ENCODE data around the gene ZNF791. TPM values are rescaled to one million over a fixed set of nuclear protein-coding genes. Genes with fewer than 3 reads are reported as not detected.

The ZNF791 gene
- total and polyA plus RNA-seq, 2 of the 13 experiments (the other 11 are each of a cell fraction or from before 2014, with no cell fraction given) = 12.8 to 17.4 TPM

DNA sequence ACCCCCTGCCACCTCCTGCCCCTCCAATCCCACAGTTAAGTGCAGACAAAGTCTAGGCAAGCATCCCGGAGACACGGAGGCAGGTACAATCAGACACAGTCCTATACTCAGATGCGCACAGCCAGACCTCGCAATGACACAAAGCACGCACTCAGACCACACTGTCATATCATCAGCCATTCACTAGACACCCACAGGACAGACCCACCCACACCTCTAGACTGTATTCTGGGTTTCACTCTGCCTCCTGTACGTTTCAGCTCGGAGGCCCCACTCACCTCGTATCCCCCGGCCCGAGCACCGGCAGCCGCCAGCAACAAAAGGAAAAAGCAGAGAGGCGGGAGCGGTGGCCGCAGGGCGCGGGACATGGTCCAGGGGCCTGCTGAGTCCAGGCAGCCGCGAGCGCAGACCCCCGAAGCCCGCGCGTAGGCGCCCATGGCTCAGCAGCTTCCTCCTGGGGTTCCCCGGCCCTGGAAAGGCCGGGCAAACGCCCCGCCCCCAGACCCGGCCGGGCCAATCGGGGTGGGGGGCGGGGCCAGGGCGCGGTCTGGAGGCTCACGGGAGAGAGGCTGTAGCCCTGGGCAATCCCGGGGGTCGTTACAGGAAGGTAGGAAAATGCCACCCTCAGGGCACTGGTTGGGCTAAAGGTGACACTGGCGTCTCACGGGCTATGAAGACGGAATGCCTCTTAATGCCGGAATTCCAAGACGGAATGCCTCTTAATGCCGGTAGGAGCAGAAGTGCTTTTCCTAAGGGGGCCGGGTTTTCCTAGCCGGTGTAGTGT is 55.7 kb downstream of the ZNF791 start, which contains the start of the genes MAN2B1 and WDR83 (continued):
- TF ChIP-seq, protein P1, sequence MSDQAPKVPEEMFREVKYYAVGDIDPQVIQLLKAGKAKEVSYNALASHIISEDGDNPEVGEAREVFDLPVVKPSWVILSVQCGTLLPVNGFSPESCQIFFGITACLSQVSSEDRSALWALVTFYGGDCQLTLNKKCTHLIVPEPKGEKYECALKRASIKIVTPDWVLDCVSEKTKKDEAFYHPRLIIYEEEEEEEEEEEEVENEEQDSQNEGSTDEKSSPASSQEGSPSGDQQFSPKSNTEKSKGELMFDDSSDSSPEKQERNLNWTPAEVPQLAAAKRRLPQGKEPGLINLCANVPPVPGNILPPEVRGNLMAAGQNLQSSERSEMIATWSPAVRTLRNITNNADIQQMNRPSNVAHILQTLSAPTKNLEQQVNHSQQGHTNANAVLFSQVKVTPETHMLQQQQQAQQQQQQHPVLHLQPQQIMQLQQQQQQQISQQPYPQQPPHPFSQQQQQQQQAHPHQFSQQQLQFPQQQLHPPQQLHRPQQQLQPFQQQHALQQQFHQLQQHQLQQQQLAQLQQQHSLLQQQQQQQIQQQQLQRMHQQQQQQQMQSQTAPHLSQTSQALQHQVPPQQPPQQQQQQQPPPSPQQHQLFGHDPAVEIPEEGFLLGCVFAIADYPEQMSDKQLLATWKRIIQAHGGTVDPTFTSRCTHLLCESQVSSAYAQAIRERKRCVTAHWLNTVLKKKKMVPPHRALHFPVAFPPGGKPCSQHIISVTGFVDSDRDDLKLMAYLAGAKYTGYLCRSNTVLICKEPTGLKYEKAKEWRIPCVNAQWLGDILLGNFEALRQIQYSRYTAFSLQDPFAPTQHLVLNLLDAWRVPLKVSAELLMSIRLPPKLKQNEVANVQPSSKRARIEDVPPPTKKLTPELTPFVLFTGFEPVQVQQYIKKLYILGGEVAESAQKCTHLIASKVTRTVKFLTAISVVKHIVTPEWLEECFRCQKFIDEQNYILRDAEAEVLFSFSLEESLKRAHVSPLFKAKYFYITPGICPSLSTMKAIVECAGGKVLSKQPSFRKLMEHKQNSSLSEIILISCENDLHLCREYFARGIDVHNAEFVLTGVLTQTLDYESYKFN (CRISPR knock-in tag; conservative IDR thresholded peaks at IDR 0.05) = no peak; the same call in 1 of the 2 replicates
- TF ChIP-seq, protein P2, sequence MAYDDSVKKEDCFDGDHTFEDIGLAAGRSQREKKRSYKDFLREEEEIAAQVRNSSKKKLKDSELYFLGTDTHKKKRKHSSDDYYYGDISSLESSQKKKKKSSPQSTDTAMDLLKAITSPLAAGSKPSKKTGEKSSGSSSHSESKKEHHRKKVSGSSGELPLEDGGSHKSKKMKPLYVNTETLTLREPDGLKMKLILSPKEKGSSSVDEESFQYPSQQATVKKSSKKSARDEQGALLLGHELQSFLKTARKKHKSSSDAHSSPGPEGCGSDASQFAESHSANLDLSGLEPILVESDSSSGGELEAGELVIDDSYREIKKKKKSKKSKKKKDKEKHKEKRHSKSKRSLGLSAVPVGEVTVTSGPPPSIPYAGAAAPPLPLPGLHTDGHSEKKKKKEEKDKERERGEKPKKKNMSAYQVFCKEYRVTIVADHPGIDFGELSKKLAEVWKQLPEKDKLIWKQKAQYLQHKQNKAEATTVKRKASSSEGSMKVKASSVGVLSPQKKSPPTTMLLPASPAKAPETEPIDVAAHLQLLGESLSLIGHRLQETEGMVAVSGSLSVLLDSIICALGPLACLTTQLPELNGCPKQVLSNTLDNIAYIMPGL (CRISPR knock-in tag; IDR thresholded peaks at IDR 0.05; ENCODE audit: borderline replicate concordance in 1 of 2, low read depth in 1 of 2) = peak; percentile 32 to 33; a peak in 1 of 4 replicates
- TF ChIP-seq SPEN (CRISPR knock-in tag; IDR thresholded peaks at IDR 0.05; ENCODE audit: low read depth) (peak; percentile 27; the same call in 1 of the 2 replicates), KLF9 (CRISPR knock-in tag; IDR thresholded peaks at IDR 0.05; ENCODE audit: low read depth) (0 out of 2 replicates have a peak, but pooled peaks have one; percentile 55)
- TF ChIP-seq, protein P3, sequence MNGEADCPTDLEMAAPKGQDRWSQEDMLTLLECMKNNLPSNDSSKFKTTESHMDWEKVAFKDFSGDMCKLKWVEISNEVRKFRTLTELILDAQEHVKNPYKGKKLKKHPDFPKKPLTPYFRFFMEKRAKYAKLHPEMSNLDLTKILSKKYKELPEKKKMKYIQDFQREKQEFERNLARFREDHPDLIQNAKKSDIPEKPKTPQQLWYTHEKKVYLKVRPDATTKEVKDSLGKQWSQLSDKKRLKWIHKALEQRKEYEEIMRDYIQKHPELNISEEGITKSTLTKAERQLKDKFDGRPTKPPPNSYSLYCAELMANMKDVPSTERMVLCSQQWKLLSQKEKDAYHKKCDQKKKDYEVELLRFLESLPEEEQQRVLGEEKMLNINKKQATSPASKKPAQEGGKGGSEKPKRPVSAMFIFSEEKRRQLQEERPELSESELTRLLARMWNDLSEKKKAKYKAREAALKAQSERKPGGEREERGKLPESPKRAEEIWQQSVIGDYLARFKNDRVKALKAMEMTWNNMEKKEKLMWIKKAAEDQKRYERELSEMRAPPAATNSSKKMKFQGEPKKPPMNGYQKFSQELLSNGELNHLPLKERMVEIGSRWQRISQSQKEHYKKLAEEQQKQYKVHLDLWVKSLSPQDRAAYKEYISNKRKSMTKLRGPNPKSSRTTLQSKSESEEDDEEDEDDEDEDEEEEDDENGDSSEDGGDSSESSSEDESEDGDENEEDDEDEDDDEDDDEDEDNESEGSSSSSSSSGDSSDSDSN (CRISPR knock-in tag; IDR thresholded peaks at IDR 0.05) = peak; percentile 14; the same call in 1 of the 2 replicates
